Tibial nerve (tissue), 4 donors: ENCODE data around the gene ACOT4.

Experiments used
- EP300 ChIP-seq, 2 donors: sonication (generic); formaldehyde crosslinking; IDR thresholded peaks; one replicate each; pipeline ENCODE4 v1.6.1; 2017; ENCODE audit warnings: antibody characterized with exemption in 2 of 2, mild to moderate bottlenecking in 1 of 2
- POLR2A ChIP-seq, 2 donors: fragments of 450-650 bp; IDR thresholded peaks; one replicate each; pipeline ENCODE4 v1.6.1; 2017; ENCODE audit warnings: antibody characterized with exemption in 2 of 2, mild to moderate bottlenecking in 2 of 2, moderate library complexity in 2 of 2
- TF ChIP-seq, protein P1 (sequence below), 5 experiments: fragments of 200-600 bp in 3 of 5; fragments of 450-650 bp in 2 of 5; sonication (generic) in 3 of 5; IDR thresholded peaks; one replicate each; pipeline ENCODE4 v1.5.1; 2016 to 2019; ENCODE audit warnings: antibody characterized with exemption in 5 of 5, mild to moderate bottlenecking in 3 of 5, moderate library complexity in 2 of 5

DNA sequence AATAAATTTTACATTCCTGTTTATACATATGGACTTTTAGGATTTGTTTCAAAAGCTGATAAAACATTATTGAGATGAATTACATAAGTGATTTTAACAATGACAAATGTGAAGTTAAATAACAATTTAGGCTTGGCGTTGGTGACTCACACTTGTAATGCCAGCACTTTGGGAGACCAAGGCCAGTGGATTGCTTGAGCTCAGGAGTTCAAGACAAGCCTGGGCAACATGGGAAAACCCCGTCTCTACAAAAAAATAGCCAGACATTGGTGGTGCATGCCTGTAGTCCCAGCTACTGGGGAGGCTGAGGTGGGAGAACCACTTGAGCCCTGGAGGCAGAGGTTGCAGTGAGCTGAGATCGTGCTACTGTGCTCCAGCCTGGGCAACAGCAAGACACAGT is 15.3 kb upstream of the ACOT4 start:
- no peak for TF ChIP-seq POLR2A (IDR thresholded peaks at IDR 0.05)
- TF ChIP-seq, protein P1, sequence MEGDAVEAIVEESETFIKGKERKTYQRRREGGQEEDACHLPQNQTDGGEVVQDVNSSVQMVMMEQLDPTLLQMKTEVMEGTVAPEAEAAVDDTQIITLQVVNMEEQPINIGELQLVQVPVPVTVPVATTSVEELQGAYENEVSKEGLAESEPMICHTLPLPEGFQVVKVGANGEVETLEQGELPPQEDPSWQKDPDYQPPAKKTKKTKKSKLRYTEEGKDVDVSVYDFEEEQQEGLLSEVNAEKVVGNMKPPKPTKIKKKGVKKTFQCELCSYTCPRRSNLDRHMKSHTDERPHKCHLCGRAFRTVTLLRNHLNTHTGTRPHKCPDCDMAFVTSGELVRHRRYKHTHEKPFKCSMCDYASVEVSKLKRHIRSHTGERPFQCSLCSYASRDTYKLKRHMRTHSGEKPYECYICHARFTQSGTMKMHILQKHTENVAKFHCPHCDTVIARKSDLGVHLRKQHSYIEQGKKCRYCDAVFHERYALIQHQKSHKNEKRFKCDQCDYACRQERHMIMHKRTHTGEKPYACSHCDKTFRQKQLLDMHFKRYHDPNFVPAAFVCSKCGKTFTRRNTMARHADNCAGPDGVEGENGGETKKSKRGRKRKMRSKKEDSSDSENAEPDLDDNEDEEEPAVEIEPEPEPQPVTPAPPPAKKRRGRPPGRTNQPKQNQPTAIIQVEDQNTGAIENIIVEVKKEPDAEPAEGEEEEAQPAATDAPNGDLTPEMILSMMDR (IDR thresholded peaks at IDR 0.05): no peak
- no peak for TF ChIP-seq EP300 (IDR thresholded peaks at IDR 0.05)
